ENCODE measurements around the gene MAP10.

GRCh38 chr1:232780354-232780753 lies 24.9 kb upstream of the MAP10 start:
- TF ChIP-seq SP1 (IDR thresholded peaks at IDR 0.05) (no peak), BHLHE40 (IDR thresholded peaks at IDR 0.05; ENCODE audit: borderline replicate concordance) (no peak), FOXA1 (IDR thresholded peaks at IDR 0.05) (no peak), SUZ12 (IDR thresholded peaks at IDR 0.05) (no peak), FOXK2 (IDR thresholded peaks at IDR 0.05) (no peak), ARNT (IDR thresholded peaks at IDR 0.05) (no peak), ZNF384 (IDR thresholded peaks at IDR 0.05) (no peak), FOXM1 (IDR thresholded peaks at IDR 0.05; ENCODE audit: borderline replicate concordance) (no peak), ELF4 (IDR thresholded peaks at IDR 0.05) (no peak), NFRKB (IDR thresholded peaks at IDR 0.05) (no peak), TARDBP (IDR thresholded peaks at IDR 0.05) (no peak), PKNOX1 (IDR thresholded peaks at IDR 0.05) (no peak), HDGF (IDR thresholded peaks at IDR 0.05; ENCODE audit: borderline replicate concordance) (no peak), LEF1 (IDR thresholded peaks at IDR 0.05; ENCODE audit: borderline replicate concordance) (no peak)
